ENCODE data around the gene PPIB. TPM values are rescaled to one million over a fixed set of nuclear protein-coding genes. Genes with fewer than 3 reads are reported as not detected.

PPIB gene
- total RNA-seq, 1 experiment from 2014 or later = 453 TPM

DNA sequence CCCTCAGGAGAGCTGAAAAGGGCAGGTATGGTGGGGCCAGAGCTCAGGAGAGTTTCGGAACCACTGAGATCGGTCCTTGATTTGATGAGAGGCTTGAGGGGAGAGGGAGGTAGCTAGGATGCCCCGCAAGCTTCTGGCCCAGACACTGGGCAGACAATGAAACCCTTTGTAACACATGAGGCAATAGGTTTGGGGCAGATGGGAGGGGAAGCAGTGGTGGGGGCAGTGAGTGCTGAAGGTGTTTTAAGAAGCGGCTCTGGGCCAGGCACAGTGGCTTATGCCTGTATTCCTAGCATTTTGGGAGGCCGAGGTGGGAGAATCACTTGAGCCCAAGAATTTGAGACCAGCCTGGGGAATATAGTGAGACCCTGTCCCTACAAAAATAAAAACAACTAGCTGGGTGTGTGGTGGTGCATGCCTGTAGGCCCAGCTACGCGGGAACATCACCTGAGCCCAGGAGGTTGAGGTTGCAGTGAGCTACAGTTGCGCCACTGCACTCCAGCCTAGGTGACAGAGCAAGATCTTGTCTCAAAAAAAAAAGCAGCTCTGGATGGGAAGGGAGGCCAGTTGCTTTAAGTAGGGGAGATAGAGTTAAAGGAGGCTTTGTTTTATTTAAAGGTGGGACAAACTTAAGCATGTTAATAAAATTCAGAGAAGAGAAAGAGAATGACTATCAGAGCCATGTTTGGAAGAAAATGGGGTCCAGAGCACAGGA lies 20.9 kb downstream of the PPIB start:
- no TSS peak for BruUV-seq (replicated peaks)
- Histone ChIP-seq H3K4me1 (ENCODE audit: control insufficient read depth in 1 of 2, insufficient read depth in 2 of 2, low read length in 2 of 2) (no peaks in the 10 kb centered on the region), H3K27ac (ENCODE audit: low read depth, low read length) (no peak overlapping the region), H3K4me2 (ENCODE audit: low read length) (no peak overlapping the region), H3K9me3 (ENCODE audit: control insufficient read depth in 1 of 2, insufficient read depth in 1 of 2, low read depth in 1 of 2, low read length in 2 of 2) (no peaks in the 10 kb centered on the region), H4K20me1 (ENCODE audit: insufficient read depth) (no peaks in the 10 kb centered on the region), H3K36me3 (ENCODE audit: control insufficient read depth in 1 of 2, insufficient read depth in 2 of 2, low read length in 2 of 2) (peaks cover 10 to 11% of the 10 kb centered on the region in 2 experiments; a peak in 3 of 4 replicates), H3K27me3 (ENCODE audit: insufficient read depth, low read length) (no peaks in the 10 kb centered on the region), H3K9ac (ENCODE audit: low read length) (no peak overlapping the region), H3K9me2 (ENCODE audit: insufficient read depth) (no peaks in the 10 kb centered on the region), H3K4me3 (replicated peaks in 1 of 2; ENCODE audit: low read depth in 1 of 2, low read length in 2 of 2) (no peak overlapping the region), H3K79me2 (ENCODE audit: insufficient read depth, low read length) (no peaks in the 10 kb centered on the region), H2AFZ (ENCODE audit: low read depth, low read length, poor library complexity, severe bottlenecking) (no peak overlapping the region)
- TF ChIP-seq SP1 (IDR thresholded peaks at IDR 0.05; ENCODE audit: low read depth) (no peak), JUND (IDR thresholded peaks at IDR 0.05) (no peak), ELF1 (IDR thresholded peaks at IDR 0.05; ENCODE audit: borderline replicate concordance, low read depth) (no peak), POLR2A (IDR thresholded peaks at IDR 0.05; ENCODE audit: borderline replicate concordance, extremely low read depth, insufficient read depth, insufficient read length) (no peak), CEBPB (IDR thresholded peaks at IDR 0.05; ENCODE audit: low read depth) (no peak), YY1 (IDR thresholded peaks at IDR 0.05; ENCODE audit: extremely low read depth, insufficient replicate concordance, low read depth, low read length) (no peak), ZFX (IDR thresholded peaks at IDR 0.05) (no peak), EGR1 (IDR thresholded peaks at IDR 0.05; ENCODE audit: low read depth) (no peak), TCF7L2 (IDR thresholded peaks at IDR 0.05; ENCODE audit: borderline replicate concordance, extremely low read depth, insufficient read depth, insufficient read length) (no peak), POLR2AphosphoS5 (IDR thresholded peaks at IDR 0.05; ENCODE audit: low read depth, low read length) (no peak), SRF (IDR thresholded peaks at IDR 0.05; ENCODE audit: low read depth) (no peak), RAD21 (IDR thresholded peaks at IDR 0.05; ENCODE audit: low read depth) (no peak)
- TF ChIP-seq, protein P1, sequence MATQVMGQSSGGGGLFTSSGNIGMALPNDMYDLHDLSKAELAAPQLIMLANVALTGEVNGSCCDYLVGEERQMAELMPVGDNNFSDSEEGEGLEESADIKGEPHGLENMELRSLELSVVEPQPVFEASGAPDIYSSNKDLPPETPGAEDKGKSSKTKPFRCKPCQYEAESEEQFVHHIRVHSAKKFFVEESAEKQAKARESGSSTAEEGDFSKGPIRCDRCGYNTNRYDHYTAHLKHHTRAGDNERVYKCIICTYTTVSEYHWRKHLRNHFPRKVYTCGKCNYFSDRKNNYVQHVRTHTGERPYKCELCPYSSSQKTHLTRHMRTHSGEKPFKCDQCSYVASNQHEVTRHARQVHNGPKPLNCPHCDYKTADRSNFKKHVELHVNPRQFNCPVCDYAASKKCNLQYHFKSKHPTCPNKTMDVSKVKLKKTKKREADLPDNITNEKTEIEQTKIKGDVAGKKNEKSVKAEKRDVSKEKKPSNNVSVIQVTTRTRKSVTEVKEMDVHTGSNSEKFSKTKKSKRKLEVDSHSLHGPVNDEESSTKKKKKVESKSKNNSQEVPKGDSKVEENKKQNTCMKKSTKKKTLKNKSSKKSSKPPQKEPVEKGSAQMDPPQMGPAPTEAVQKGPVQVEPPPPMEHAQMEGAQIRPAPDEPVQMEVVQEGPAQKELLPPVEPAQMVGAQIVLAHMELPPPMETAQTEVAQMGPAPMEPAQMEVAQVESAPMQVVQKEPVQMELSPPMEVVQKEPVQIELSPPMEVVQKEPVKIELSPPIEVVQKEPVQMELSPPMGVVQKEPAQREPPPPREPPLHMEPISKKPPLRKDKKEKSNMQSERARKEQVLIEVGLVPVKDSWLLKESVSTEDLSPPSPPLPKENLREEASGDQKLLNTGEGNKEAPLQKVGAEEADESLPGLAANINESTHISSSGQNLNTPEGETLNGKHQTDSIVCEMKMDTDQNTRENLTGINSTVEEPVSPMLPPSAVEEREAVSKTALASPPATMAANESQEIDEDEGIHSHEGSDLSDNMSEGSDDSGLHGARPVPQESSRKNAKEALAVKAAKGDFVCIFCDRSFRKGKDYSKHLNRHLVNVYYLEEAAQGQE (IDR thresholded peaks at IDR 0.05; ENCODE audit: low read depth) = no peak
- ATAC-seq = no peak
- POLR2A ChIA-PET = no interaction called here
- intact Hi-C loops (cut with micrococcal nuclease) = no loop called here
- CTCF ChIA-PET = interaction anchor here (1.5 kb wide), 1 partner anchor 12 kb away, joined by 5 read pairs; no protein-coding TSS in a partner anchor
- DNase-seq (ENCODE audit: low read depth, low spot score) = no peak
- RAD21 ChIA-PET (ENCODE audit: low non-redundant PET in 1 of 2, low total read pairs in 2 of 2, uncharacterized antibody in 2 of 2, unreplicated experiment in 2 of 2) = no interaction called here
